ENCODE results near the gene NIBAN1. TPM values are rescaled to one million over a fixed set of nuclear protein-coding genes. Genes with fewer than 3 reads are reported as not detected.

NIBAN1 gene
- total and polyA plus RNA-seq, 9 of the 15 experiments (the other 6 are each of a cell fraction or from before 2014, with no cell fraction given): 1.5 to 26.6 (median 16.2) TPM

DNA sequence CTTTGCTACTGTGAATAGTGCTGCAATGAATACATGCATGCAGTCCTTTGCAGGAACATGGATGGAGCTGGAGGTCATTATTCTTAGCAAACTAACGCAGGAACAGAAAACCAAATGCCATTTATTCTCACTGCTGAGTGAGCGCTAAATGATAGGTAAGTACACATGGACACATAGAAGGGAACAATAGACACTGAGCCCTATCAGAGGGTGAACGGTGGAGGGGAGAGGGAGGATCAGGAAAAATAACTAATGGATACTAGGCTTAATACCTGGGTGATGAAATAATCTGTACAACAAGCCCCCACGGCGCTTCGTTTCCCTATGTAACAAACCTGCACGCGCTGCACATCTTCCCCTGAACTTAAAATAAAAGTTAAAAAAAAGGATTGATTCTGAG is 8.9 kb downstream of the NIBAN1 start:
- H3K4me1 ChIP-seq (replicated peaks in 1 of 2; ENCODE audit: control insufficient read depth in 2 of 2, insufficient read depth in 2 of 2, low read length in 2 of 2): no peaks in the 10 kb centered on the region
- in situ Hi-C loops (cut with MboI) (no loop called here), intact Hi-C loops (cut with micrococcal nuclease) (no loop called here)
- CTCF ChIA-PET (ENCODE audit: low intra/inter-chr PET ratio): no interaction called here
- DNase-seq (ENCODE audit: extremely low read depth in 1 of 4, low spot score in 3 of 4) (no peak), FAIRE-seq (no peak), ATAC-seq (no peak; the same call in 2 of the 3 replicates)
- H3K4me2 ChIP-seq (ENCODE audit: insufficient read depth, low read length): no peak overlapping the region
- H3K36me3 ChIP-seq (ENCODE audit: control insufficient read depth, insufficient read depth, low read length): no peaks in the 10 kb centered on the region
- H3K9me1 ChIP-seq (ENCODE audit: control insufficient read depth, insufficient read depth, low read length): no peaks in the 10 kb centered on the region
- POLR2A ChIA-PET: interaction anchor here (0.7 to 5.2 kb wide), 5 partner anchors 8 to 85 kb away, joined by 3 to 52 read pairs (median 3); partner anchors contain the start of gene NIBAN1
- H3K9ac ChIP-seq (ENCODE audit: insufficient read depth in 1 of 2, low read depth in 2 of 2, low read length in 2 of 2): no peak overlapping the region
- H3K79me2 ChIP-seq (ENCODE audit: control insufficient read depth, insufficient read depth, low read length): peaks cover 20% of the 10 kb centered on the region; the same call in 1 of the 3 replicates
- no peaks in the 10 kb centered on the region for H4K20me1 ChIP-seq (replicated peaks; ENCODE audit: control insufficient read depth, insufficient read depth, low read length)
- no TSS peak for BruUV-seq (replicated peaks)
- no peaks in the 10 kb centered on the region for H3K9me3 ChIP-seq (replicated peaks; ENCODE audit: control insufficient read depth, insufficient read depth, low read depth, low read length)
- H2AFZ ChIP-seq (ENCODE audit: low read depth, low read length): no peak overlapping the region
- no peaks in the 10 kb centered on the region for H3K27me3 ChIP-seq (ENCODE audit: control insufficient read depth in 2 of 2, insufficient read depth in 2 of 2, low read length in 2 of 2)
- 84% methylated on average over 8 of the region's 8 CpGs for WGBS (ENCODE audit: insufficient coverage, low coverage, missing lambda C conversion rate)
- H3K27ac ChIP-seq (ENCODE audit: extremely low read depth, low read depth, low read length): no peak overlapping the region
- H3K4me3 ChIP-seq: no peak overlapping the region
- no peak for TF ChIP-seq RAD51 (IDR thresholded peaks at IDR 0.05; ENCODE audit: borderline replicate concordance, low read depth)
- no peak for TF ChIP-seq CBX5 (IDR thresholded peaks at IDR 0.05; ENCODE audit: borderline replicate concordance, low read depth)
- TF ChIP-seq ZNF280B (CRISPR knock-in tag; IDR thresholded peaks at IDR 0.05): no peak
- TF ChIP-seq, protein P1, sequence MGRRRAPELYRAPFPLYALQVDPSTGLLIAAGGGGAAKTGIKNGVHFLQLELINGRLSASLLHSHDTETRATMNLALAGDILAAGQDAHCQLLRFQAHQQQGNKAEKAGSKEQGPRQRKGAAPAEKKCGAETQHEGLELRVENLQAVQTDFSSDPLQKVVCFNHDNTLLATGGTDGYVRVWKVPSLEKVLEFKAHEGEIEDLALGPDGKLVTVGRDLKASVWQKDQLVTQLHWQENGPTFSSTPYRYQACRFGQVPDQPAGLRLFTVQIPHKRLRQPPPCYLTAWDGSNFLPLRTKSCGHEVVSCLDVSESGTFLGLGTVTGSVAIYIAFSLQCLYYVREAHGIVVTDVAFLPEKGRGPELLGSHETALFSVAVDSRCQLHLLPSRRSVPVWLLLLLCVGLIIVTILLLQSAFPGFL (CRISPR knock-in tag; IDR thresholded peaks at IDR 0.05): no peak
- TF ChIP-seq RAD21 (CRISPR knock-in tag; conservative IDR thresholded peaks at IDR 0.05 in 1 of 2, IDR thresholded peaks at IDR 0.05 in 1 of 2): no peak
- no peak for TF ChIP-seq RREB1 (CRISPR knock-in tag; IDR thresholded peaks at IDR 0.05)
- no peak for TF ChIP-seq TBL1XR1 (IDR thresholded peaks at IDR 0.05; ENCODE audit: low read length in 2 of 2)
- no peak for TF ChIP-seq SIRT6 (IDR thresholded peaks at IDR 0.05; ENCODE audit: low read depth, low read length)
- no peak for TF ChIP-seq MBD2 (IDR thresholded peaks at IDR 0.05; ENCODE audit: borderline replicate concordance, low read depth)
- no peak for TF ChIP-seq SMARCA5 (IDR thresholded peaks at IDR 0.05)
- TF ChIP-seq ZNF583 (CRISPR knock-in tag; IDR thresholded peaks at IDR 0.05): no peak
- no peak for TF ChIP-seq TCF15 (CRISPR knock-in tag; IDR thresholded peaks at IDR 0.05)
- TF ChIP-seq MAX (CRISPR knock-in tag; IDR thresholded peaks at IDR 0.05): no peak

Measured in K562 (cell line).